Measurements from ENCODE around the gene CUTA. TPM values are rescaled to one million over a fixed set of nuclear protein-coding genes. Genes with fewer than 3 reads are reported as not detected.

Gene CUTA
- total and polyA plus RNA-seq, 2 experiments from 2014 or later: 207 to 421 TPM

DNA sequence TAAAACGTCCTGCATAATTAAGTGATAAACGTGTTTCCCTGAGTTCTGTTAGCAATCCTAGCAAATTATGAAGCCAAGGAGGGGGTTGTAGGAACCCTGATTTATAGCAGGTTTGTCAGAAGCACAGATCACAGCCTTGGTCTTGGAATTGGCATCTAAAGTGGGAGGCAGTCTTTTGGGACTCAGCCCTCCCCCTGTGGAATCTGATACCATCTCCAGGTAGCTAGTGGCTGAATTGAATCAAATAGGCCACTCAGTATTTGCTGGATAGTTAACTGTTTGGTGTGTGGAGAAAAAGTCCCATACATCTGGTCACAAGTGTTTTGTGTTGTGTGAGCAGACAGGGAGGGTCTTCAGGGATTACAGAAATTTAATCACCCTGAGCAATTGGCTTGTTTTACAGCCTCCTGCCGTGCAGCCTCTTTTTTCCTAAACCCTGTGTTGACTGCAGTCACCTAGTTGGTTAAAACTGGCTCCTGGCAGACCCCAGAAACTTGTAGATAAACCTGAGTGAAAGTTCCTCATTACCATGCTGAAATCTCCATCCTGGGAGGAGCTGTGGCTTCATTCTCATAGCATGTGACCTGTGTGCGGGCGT, 45.3 kb downstream of the CUTA start:
- TF ChIP-seq ZNF331 (CRISPR knock-in tag; IDR thresholded peaks at IDR 0.05; ENCODE audit: low read depth) (no peak), ZNF114 (CRISPR knock-in tag; IDR thresholded peaks at IDR 0.05) (no peak), JUNB (IDR thresholded peaks at IDR 0.05; ENCODE audit: unreplicated experiment) (no peak), NANOG (IDR thresholded peaks at IDR 0.05; ENCODE audit: borderline replicate concordance) (no peak), EZH2 (IDR thresholded peaks at IDR 0.05; ENCODE audit: low read depth, unreplicated experiment) (no peak), STAT1 (IDR thresholded peaks at IDR 0.05; ENCODE audit: unreplicated experiment) (no peak), EZH2phosphoT487 (IDR thresholded peaks at IDR 0.05; ENCODE audit: unreplicated experiment) (no peak), POLR2AphosphoS5 (IDR thresholded peaks at IDR 0.05; ENCODE audit: low read depth) (no peak), CREB1 (CRISPR knock-in tag; IDR thresholded peaks at IDR 0.05; ENCODE audit: low read depth) (no peak)
- TF ChIP-seq, protein P1, sequence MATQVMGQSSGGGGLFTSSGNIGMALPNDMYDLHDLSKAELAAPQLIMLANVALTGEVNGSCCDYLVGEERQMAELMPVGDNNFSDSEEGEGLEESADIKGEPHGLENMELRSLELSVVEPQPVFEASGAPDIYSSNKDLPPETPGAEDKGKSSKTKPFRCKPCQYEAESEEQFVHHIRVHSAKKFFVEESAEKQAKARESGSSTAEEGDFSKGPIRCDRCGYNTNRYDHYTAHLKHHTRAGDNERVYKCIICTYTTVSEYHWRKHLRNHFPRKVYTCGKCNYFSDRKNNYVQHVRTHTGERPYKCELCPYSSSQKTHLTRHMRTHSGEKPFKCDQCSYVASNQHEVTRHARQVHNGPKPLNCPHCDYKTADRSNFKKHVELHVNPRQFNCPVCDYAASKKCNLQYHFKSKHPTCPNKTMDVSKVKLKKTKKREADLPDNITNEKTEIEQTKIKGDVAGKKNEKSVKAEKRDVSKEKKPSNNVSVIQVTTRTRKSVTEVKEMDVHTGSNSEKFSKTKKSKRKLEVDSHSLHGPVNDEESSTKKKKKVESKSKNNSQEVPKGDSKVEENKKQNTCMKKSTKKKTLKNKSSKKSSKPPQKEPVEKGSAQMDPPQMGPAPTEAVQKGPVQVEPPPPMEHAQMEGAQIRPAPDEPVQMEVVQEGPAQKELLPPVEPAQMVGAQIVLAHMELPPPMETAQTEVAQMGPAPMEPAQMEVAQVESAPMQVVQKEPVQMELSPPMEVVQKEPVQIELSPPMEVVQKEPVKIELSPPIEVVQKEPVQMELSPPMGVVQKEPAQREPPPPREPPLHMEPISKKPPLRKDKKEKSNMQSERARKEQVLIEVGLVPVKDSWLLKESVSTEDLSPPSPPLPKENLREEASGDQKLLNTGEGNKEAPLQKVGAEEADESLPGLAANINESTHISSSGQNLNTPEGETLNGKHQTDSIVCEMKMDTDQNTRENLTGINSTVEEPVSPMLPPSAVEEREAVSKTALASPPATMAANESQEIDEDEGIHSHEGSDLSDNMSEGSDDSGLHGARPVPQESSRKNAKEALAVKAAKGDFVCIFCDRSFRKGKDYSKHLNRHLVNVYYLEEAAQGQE (IDR thresholded peaks at IDR 0.05; ENCODE audit: unreplicated experiment): no peak
- TF ChIP-seq, protein P2, sequence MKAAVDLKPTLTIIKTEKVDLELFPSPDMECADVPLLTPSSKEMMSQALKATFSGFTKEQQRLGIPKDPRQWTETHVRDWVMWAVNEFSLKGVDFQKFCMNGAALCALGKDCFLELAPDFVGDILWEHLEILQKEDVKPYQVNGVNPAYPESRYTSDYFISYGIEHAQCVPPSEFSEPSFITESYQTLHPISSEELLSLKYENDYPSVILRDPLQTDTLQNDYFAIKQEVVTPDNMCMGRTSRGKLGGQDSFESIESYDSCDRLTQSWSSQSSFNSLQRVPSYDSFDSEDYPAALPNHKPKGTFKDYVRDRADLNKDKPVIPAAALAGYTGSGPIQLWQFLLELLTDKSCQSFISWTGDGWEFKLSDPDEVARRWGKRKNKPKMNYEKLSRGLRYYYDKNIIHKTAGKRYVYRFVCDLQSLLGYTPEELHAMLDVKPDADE (IDR thresholded peaks at IDR 0.05): no peak
- TF ChIP-seq, protein P3, sequence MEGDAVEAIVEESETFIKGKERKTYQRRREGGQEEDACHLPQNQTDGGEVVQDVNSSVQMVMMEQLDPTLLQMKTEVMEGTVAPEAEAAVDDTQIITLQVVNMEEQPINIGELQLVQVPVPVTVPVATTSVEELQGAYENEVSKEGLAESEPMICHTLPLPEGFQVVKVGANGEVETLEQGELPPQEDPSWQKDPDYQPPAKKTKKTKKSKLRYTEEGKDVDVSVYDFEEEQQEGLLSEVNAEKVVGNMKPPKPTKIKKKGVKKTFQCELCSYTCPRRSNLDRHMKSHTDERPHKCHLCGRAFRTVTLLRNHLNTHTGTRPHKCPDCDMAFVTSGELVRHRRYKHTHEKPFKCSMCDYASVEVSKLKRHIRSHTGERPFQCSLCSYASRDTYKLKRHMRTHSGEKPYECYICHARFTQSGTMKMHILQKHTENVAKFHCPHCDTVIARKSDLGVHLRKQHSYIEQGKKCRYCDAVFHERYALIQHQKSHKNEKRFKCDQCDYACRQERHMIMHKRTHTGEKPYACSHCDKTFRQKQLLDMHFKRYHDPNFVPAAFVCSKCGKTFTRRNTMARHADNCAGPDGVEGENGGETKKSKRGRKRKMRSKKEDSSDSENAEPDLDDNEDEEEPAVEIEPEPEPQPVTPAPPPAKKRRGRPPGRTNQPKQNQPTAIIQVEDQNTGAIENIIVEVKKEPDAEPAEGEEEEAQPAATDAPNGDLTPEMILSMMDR (conservative IDR thresholded peaks at IDR 0.05; ENCODE audit: low read depth in 2 of 2): no peak
- TF ChIP-seq, protein P4, sequence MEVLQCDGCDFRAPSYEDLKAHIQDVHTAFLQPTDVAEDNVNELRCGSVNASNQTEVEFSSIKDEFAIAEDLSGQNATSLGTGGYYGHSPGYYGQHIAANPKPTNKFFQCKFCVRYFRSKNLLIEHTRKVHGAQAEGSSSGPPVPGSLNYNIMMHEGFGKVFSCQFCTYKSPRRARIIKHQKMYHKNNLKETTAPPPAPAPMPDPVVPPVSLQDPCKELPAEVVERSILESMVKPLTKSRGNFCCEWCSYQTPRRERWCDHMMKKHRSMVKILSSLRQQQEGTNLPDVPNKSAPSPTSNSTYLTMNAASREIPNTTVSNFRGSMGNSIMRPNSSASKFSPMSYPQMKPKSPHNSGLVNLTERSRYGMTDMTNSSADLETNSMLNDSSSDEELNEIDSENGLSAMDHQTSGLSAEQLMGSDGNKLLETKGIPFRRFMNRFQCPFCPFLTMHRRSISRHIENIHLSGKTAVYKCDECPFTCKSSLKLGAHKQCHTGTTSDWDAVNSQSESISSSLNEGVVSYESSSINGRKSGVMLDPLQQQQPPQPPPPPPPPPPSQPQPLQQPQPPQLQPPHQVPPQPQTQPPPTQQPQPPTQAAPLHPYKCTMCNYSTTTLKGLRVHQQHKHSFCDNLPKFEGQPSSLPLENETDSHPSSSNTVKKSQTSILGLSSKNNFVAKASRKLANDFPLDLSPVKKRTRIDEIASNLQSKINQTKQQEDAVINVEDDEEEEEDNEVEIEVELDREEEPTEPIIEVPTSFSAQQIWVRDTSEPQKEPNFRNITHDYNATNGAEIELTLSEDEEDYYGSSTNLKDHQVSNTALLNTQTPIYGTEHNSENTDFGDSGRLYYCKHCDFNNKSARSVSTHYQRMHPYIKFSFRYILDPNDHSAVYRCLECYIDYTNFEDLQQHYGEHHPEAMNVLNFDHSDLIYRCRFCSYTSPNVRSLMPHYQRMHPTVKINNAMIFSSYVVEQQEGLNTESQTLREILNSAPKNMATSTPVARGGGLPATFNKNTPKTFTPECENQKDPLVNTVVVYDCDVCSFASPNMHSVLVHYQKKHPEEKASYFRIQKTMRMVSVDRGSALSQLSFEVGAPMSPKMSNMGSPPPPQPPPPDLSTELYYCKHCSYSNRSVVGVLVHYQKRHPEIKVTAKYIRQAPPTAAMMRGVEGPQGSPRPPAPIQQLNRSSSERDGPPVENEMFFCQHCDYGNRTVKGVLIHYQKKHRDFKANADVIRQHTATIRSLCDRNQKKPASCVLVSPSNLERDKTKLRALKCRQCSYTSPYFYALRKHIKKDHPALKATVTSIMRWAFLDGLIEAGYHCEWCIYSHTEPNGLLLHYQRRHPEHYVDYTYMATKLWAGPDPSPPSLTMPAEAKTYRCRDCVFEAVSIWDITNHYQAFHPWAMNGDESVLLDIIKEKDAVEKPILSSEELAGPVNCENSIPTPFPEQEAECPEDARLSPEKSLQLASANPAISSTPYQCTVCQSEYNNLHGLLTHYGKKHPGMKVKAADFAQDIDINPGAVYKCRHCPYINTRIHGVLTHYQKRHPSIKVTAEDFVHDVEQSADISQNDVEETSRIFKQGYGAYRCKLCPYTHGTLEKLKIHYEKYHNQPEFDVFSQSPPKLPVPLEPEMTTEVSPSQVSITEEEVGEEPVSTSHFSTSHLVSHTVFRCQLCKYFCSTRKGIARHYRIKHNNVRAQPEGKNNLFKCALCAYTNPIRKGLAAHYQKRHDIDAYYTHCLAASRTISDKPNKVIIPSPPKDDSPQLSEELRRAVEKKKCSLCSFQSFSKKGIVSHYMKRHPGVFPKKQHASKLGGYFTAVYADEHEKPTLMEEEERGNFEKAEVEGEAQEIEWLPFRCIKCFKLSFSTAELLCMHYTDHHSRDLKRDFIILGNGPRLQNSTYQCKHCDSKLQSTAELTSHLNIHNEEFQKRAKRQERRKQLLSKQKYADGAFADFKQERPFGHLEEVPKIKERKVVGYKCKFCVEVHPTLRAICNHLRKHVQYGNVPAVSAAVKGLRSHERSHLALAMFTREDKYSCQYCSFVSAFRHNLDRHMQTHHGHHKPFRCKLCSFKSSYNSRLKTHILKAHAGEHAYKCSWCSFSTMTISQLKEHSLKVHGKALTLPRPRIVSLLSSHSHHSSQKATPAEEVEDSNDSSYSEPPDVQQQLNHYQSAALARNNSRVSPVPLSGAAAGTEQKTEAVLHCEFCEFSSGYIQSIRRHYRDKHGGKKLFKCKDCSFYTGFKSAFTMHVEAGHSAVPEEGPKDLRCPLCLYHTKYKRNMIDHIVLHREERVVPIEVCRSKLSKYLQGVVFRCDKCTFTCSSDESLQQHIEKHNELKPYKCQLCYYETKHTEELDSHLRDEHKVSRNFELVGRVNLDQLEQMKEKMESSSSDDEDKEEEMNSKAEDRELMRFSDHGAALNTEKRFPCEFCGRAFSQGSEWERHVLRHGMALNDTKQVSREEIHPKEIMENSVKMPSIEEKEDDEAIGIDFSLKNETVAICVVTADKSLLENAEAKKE (CRISPR knock-in tag; IDR thresholded peaks at IDR 0.05): no peak
- Histone ChIP-seq H3K4me3 (no peak overlapping the region), H3K36me3 (ENCODE audit: insufficient read depth) (no peaks in the 10 kb centered on the region), H3K4me2 (0 out of 2 replicates have a peak overlapping the region, but pooled peaks have one; percentile 3), H3K27ac (ENCODE audit: low read depth) (0 out of 2 replicates have a peak overlapping the region, but pooled peaks have one; percentile 39), H2AFZ (peak overlapping the region; percentile 24), H3K79me2 (replicated peaks; ENCODE audit: insufficient read depth) (no peaks in the 10 kb centered on the region), H4K20me1 (replicated peaks; ENCODE audit: insufficient read depth) (no peaks in the 10 kb centered on the region), H3K4me1 (ENCODE audit: insufficient read depth) (peaks cover 27% of the 10 kb centered on the region), H3K9me2 (ENCODE audit: insufficient read depth) (no peaks in the 10 kb centered on the region), H3K27me3 (ENCODE audit: insufficient read depth) (no peaks in the 10 kb centered on the region), H3F3A (replicated peaks; ENCODE audit: low read depth) (0 out of 2 replicates have a peak, but pooled peaks cover 3% of the 10 kb centered on the region)
- peak; percentile 73 for ATAC-seq
- Mint-ChIP-seq H3K4me1 (peaks cover 31% of the 10 kb centered on the region), H3K9me3 (no peaks in the 10 kb centered on the region), H3K27me3 (ENCODE audit: insufficient read depth, low read depth, poor library complexity) (peaks cover 4% of the 10 kb centered on the region), H3K27ac (peak overlapping the region; percentile 49), H3K4me3 (no peak overlapping the region; the same call in 2 of the 3 replicates), H3K36me3 (ENCODE audit: low read depth) (no peaks in the 10 kb centered on the region)
- peak; percentile 38 for DNase-seq (ENCODE audit: low spot score)

All from GM23338 (cell line).